HepG2 (cell line): Measurements from ENCODE around the gene GNAI2. TPM values are rescaled to one million over a fixed set of nuclear protein-coding genes. Genes with fewer than 3 reads are reported as not detected.

Experiments used
- BRCA1 ChIP-seq: sonication (generic); formaldehyde crosslinking; IDR thresholded peaks from 2 replicates; pipeline ENCODE4 v1.4.0; 2020; ENCODE audit warnings: missing genetic modification reagents
- CTCF ChIP-seq: sonication (generic); formaldehyde crosslinking; IDR thresholded peaks from 2 replicates; pipeline ENCODE4 v1.5.0; 2020; ENCODE audit warnings: mild to moderate bottlenecking, missing genetic modification reagents, moderate library complexity
- HDAC2 ChIP-seq: sonication (generic); formaldehyde crosslinking; IDR thresholded peaks from 2 replicates; pipeline ENCODE4 v1.4.0; 2020; ENCODE audit warnings: missing genetic modification reagents
- HHEX ChIP-seq: IDR thresholded peaks from 2 replicates; pipeline ENCODE4 v1.6.1; 2016; ENCODE audit warnings: control low read depth
- HMGXB4 ChIP-seq, 2 experiments: sonication (generic) in 1 of 2; formaldehyde crosslinking in 1 of 2; IDR thresholded peaks; 2 replicates each; pipeline versions ENCODE4 v1.4.0 to v1.6.1; 2018 to 2020; ENCODE audit warnings: missing genetic modification reagents in 2 of 2, borderline replicate concordance in 1 of 2, low read depth in 1 of 2, mild to moderate bottlenecking in 1 of 2, missing biosample characterization in 1 of 2
- HOXA9 ChIP-seq: sonication (generic); formaldehyde crosslinking; IDR thresholded peaks from 2 replicates; pipeline ENCODE4 v1.8.1; 2022; ENCODE audit warnings: missing genetic modification reagents, mild to moderate bottlenecking, moderate library complexity, borderline replicate concordance
- KLF16 ChIP-seq, 2 experiments: sonication (generic) in 1 of 2; formaldehyde crosslinking in 1 of 2; IDR thresholded peaks; 2 replicates each; pipeline versions ENCODE4 v1.6.1 to v1.8.0; 2016 to 2023; ENCODE audit warnings: missing genetic modification reagents in 2 of 2, missing compliant biosample characterization in 1 of 2
- NBN ChIP-seq: fragments of 450-650 bp; conservative IDR thresholded peaks from 2 replicates; pipeline ENCODE4 v1.6.1; 2017
- SIN3B ChIP-seq: fragments of 150-350 bp; IDR thresholded peaks from 2 replicates; pipeline ENCODE4 v1.6.1; 2014; ENCODE audit warnings: low read length
- SOX6 ChIP-seq, 2 experiments: fragments of 450-650 bp in 1 of 2; sonication (generic) in 1 of 2; formaldehyde crosslinking in 1 of 2; IDR thresholded peaks; 2 replicates each; pipeline versions ENCODE4 v1.4.0 to v1.6.1; 2017 to 2020; ENCODE audit warnings: antibody characterized with exemption in 1 of 2, mild to moderate bottlenecking in 1 of 2, missing genetic modification reagents in 1 of 2
- ZFP36L1 ChIP-seq: sonication (generic); formaldehyde crosslinking; IDR thresholded peaks from 2 replicates; pipeline ENCODE4 v1.8.0; 2022; ENCODE audit warnings: mild to moderate bottlenecking, missing genetic modification reagents, moderate library complexity
- ZNF235 ChIP-seq: sonication (generic); formaldehyde crosslinking; IDR thresholded peaks from 2 replicates; pipeline ENCODE4 v1.8.1; 2023; ENCODE audit warnings: mild to moderate bottlenecking, missing genetic modification reagents, borderline replicate concordance
- ZNF3 ChIP-seq: IDR thresholded peaks from 2 replicates; pipeline ENCODE4 v1.7.0; 2017; ENCODE audit warnings: inconsistent platforms
- ZNF350 ChIP-seq: sonication (generic); formaldehyde crosslinking; IDR thresholded peaks from 2 replicates; pipeline ENCODE4 v1.4.0; 2020; ENCODE audit warnings: mild to moderate bottlenecking, low read depth, missing genetic modification reagents, borderline replicate concordance
- ZNF552 ChIP-seq: sonication (generic); formaldehyde crosslinking; IDR thresholded peaks from 2 replicates; pipeline ENCODE4 v1.9.0; 2022; ENCODE audit warnings: missing genetic modification reagents, mild to moderate bottlenecking, borderline replicate concordance
- ZNF629 ChIP-seq: sonication (generic); formaldehyde crosslinking; conservative IDR thresholded peaks from 2 replicates; pipeline ENCODE4 v1.5.0; 2020; ENCODE audit warnings: missing genetic modification reagents
- ZNF781 ChIP-seq: sonication (generic); formaldehyde crosslinking; IDR thresholded peaks from 2 replicates; pipeline ENCODE4 v1.5.1; 2020; ENCODE audit warnings: borderline replicate concordance, mild to moderate bottlenecking, missing genetic modification reagents; ENCODE audit errors: not compliant biosample characterization
- ZNF891 ChIP-seq: sonication (generic); formaldehyde crosslinking; IDR thresholded peaks from 2 replicates; pipeline ENCODE4 v1.5.0; 2020; ENCODE audit warnings: mild to moderate bottlenecking, missing genetic modification reagents
- polyA plus RNA-seq, 8 experiments: library from polyadenylated mRNA; depleted of rRNA in 3 of 8; stranded (reverse) in 7 of 8; unstranded in 1 of 8; fragments of >200 nt; fragmentation: Illumina TruSeq in 4 of 8; extraction: Trizol in 4 of 8; gene quantifications; 2 replicates each; pipeline versions ENCODE4 v1.2.1 to v1.2.3, GENCODE V29; 2011 to 2016; ENCODE audit warnings: low read depth in 4 of 8, missing spikeins in 1 of 8, mixed read lengths in 1 of 8; ENCODE audit not compliant: insufficient read depth in 1 of 8
- total RNA-seq, 5 experiments: library from RNA; depleted of rRNA; stranded (reverse); fragments of >200 nt; fragmentation: Illumina TruSeq; extraction: Trizol; gene quantifications; 2 replicates each; pipeline ENCODE4 v1.2.3, GENCODE V29; 2016; ENCODE audit warnings: low read depth in 1 of 5
- TF ChIP-seq, protein P1 (sequence below): sonication (generic); formaldehyde crosslinking; IDR thresholded peaks from 2 replicates; pipeline ENCODE4 v1.4.0; 2020; ENCODE audit warnings: missing genetic modification reagents
- TF ChIP-seq, protein P2 (sequence below): sonication (generic); formaldehyde crosslinking; IDR thresholded peaks from 2 replicates; pipeline ENCODE4 v1.4.0; 2020; ENCODE audit warnings: mild to moderate bottlenecking, missing genetic modification reagents

Gene GNAI2
- total and polyA plus RNA-seq, 2 of the 13 experiments (the other 11 are each of a cell fraction or from before 2014, with no cell fraction given) = 51.1 to 66.2 TPM

DNA sequence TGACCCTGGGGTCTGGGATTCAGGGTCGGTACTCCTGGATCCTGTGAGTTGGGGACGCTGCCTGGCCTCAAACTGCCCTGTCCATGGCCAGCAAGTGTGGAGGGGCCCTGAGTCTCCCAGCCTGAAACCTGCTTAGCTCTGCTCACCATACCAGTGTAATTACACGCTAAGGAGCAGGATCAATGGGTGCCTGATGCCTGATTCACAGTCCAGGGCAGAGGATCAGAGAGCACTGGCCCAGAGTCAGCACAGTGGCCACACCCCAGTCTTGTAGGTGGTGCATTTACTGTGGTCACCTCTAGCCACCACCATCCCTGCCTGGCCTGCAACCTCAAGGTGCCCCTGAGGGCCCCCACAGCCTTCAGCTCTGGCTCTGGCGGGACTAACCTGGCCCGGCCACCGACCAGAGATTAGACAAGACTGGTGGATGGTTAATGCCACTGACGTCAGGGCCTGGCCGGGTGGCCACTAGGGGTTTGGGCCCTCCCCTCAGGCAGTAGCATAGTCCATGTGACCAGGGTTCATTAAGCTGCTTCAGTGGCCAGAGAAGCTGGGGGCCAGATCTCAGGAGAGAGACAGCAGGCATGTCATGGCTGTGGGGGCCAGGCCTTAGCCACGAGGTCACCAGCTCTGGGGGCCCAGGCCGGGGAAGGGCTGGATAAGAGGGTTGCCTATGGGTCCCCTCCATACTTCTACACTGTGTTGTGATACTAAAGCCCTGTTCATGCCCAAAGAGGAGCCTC, 34.3 kb upstream of the GNAI2 start (continued):
- TF ChIP-seq HMGXB4 (CRISPR knock-in tag; IDR thresholded peaks at IDR 0.05; ENCODE audit: borderline replicate concordance in 1 of 2, low read depth in 1 of 2) = 0 out of 4 replicates have a peak, but pooled peaks of 1 of the 2 experiments have one; percentile 25
- TF ChIP-seq ZNF552 (CRISPR knock-in tag) = no peak
- TF ChIP-seq SIN3B = no peak
- peak; percentile 8; the same call in 1 of the 2 replicates for TF ChIP-seq ZNF629 (CRISPR knock-in tag)
- no peak for TF ChIP-seq ZNF891
- no peak for TF ChIP-seq NBN
- no peak for TF ChIP-seq ZNF781 (CRISPR knock-in tag)
- TF ChIP-seq ZFP36L1 (CRISPR knock-in tag) = peak; percentile 68; the same call in 1 of the 2 replicates
- TF ChIP-seq KLF16 (CRISPR knock-in tag; IDR thresholded peaks at IDR 0.05) = 0 out of 4 replicates have a peak, but pooled peaks of 1 of the 2 experiments have one; percentile 22
- TF ChIP-seq CTCF (CRISPR knock-in tag) = peak; percentile 52
- TF ChIP-seq, protein P1, sequence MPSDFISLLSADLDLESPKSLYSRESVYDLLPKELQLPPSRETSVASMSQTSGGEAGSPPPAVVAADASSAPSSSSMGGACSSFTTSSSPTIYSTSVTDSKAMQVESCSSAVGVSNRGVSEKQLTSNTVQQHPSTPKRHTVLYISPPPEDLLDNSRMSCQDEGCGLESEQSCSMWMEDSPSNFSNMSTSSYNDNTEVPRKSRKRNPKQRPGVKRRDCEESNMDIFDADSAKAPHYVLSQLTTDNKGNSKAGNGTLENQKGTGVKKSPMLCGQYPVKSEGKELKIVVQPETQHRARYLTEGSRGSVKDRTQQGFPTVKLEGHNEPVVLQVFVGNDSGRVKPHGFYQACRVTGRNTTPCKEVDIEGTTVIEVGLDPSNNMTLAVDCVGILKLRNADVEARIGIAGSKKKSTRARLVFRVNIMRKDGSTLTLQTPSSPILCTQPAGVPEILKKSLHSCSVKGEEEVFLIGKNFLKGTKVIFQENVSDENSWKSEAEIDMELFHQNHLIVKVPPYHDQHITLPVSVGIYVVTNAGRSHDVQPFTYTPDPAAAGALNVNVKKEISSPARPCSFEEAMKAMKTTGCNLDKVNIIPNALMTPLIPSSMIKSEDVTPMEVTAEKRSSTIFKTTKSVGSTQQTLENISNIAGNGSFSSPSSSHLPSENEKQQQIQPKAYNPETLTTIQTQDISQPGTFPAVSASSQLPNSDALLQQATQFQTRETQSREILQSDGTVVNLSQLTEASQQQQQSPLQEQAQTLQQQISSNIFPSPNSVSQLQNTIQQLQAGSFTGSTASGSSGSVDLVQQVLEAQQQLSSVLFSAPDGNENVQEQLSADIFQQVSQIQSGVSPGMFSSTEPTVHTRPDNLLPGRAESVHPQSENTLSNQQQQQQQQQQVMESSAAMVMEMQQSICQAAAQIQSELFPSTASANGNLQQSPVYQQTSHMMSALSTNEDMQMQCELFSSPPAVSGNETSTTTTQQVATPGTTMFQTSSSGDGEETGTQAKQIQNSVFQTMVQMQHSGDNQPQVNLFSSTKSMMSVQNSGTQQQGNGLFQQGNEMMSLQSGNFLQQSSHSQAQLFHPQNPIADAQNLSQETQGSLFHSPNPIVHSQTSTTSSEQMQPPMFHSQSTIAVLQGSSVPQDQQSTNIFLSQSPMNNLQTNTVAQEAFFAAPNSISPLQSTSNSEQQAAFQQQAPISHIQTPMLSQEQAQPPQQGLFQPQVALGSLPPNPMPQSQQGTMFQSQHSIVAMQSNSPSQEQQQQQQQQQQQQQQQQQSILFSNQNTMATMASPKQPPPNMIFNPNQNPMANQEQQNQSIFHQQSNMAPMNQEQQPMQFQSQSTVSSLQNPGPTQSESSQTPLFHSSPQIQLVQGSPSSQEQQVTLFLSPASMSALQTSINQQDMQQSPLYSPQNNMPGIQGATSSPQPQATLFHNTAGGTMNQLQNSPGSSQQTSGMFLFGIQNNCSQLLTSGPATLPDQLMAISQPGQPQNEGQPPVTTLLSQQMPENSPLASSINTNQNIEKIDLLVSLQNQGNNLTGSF (CRISPR knock-in tag) = no peak
- TF ChIP-seq HDAC2 (CRISPR knock-in tag) = peak; percentile 73
- no peak for TF ChIP-seq BRCA1 (CRISPR knock-in tag)
- TF ChIP-seq HHEX (CRISPR knock-in tag) = no peak
- no peak for TF ChIP-seq SOX6 (IDR thresholded peaks at IDR 0.05)
- peak; percentile 25 for TF ChIP-seq SOX6 (CRISPR knock-in tag; IDR thresholded peaks at IDR 0.05)
- TF ChIP-seq ZNF235 (CRISPR knock-in tag) = no peak
- TF ChIP-seq HOXA9 (CRISPR knock-in tag) = no peak
- TF ChIP-seq, protein P2, sequence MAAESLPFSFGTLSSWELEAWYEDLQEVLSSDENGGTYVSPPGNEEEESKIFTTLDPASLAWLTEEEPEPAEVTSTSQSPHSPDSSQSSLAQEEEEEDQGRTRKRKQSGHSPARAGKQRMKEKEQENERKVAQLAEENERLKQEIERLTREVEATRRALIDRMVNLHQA = no peak
- no peak for TF ChIP-seq ZNF3
- TF ChIP-seq ZNF350 (CRISPR knock-in tag) = peak; percentile 74; the same call in 1 of the 2 replicates
